HTR-8/SVneo (cell line): Measurements from ENCODE around the gene ORAI2.

Source experiments
- DNase-seq: peaks from one replicate; pipeline ENCODE4 v3.0.0; 2011; ENCODE audit warnings: low spot score, mixed read lengths; ENCODE audit not compliant: insufficient read length
- FAIRE-seq: peaks from 2 replicates; lab custom pipeline; 2011; peaks lifted over from hg19 to GRCh38; lab: Jason Lieb, UNC

The ORAI2 gene

GRCh38 chr7:102413091-102413490, 20.3 kb upstream of the ORAI2 start:
- FAIRE-seq (no peak), DNase-seq (no peak)

GRCh38 chr7:102413611-102414010, 19.8 kb upstream of the ORAI2 start:
- FAIRE-seq (no peak), DNase-seq (no peak)

- FAIRE-seq (no peak), DNase-seq (no peak)
Observed at GRCh38 chr7:102415685-102416225, 17.6 kb upstream of the ORAI2 start.

GRCh38 chr7:102416406-102416805, 17.0 kb upstream of the ORAI2 start:
- FAIRE-seq (no peak), DNase-seq (no peak)

DNA sequence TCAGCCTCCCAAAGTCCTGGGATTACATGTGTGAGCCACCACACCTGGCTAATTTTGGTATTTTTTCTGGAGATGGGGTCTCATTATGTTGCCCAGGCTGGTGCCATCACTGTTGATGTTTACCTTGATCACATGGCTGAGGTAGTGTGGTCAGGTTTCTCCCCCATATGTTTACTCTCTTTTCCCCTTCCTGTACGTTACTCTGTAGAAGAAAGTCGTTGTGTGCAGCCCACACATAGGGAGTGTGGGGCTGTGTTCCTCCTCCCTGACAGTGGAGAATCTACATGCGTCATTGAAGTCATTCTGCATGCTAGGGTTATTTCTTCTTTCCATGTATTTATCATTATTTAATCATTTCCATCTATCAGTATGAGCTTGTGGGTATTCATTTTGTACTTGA, 16.3 kb upstream of the ORAI2 start:
- FAIRE-seq (no peak), DNase-seq (no peak)

GRCh38 chr7:102418592-102418991, 14.8 kb upstream of the ORAI2 start:
- no peak for DNase-seq
- FAIRE-seq: no peak

GRCh38 chr7:102421706-102422240, 11.6 kb upstream of the ORAI2 start:
- FAIRE-seq: no peak
- no peak for DNase-seq

GRCh38 chr7:102424129-102424551, 9.2 kb upstream of the ORAI2 start:
- FAIRE-seq (no peak), DNase-seq (no peak)

- FAIRE-seq: no peak
- no peak for DNase-seq
Observed at GRCh38 chr7:102424787-102425218, 8.6 kb upstream of the ORAI2 start.

DNA sequence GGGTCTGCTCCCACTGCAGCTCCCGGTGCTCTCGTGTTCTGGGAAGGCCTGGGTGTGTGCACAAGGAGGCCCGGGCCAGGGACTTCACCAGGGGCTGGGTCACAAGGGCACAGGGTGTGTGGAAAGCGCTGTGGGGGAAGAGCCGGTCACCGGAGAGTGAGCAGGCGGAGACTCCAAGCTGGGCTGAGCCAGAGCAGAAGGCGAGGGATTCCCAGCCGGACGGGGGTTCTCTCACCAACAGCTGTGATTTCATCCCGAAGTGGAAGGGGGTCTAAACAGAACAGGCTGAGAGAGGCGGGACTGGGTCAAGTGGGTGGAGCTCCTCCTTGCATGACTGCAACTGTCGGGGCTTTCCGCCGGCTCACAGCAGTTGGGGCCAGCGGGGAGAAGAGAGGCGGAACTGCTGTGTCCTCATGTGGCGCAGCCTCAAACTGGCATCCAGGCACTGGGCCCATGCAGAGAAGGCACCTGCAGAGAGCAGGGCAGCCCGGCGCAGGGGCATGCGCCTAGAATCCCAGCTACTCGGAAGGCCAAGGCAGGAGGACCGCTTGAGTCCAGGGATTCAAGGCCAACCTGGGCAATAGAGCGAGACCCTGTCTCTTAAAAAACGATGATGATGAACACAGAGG, 7.6 kb upstream of the ORAI2 start:
- no peak for FAIRE-seq

DNA sequence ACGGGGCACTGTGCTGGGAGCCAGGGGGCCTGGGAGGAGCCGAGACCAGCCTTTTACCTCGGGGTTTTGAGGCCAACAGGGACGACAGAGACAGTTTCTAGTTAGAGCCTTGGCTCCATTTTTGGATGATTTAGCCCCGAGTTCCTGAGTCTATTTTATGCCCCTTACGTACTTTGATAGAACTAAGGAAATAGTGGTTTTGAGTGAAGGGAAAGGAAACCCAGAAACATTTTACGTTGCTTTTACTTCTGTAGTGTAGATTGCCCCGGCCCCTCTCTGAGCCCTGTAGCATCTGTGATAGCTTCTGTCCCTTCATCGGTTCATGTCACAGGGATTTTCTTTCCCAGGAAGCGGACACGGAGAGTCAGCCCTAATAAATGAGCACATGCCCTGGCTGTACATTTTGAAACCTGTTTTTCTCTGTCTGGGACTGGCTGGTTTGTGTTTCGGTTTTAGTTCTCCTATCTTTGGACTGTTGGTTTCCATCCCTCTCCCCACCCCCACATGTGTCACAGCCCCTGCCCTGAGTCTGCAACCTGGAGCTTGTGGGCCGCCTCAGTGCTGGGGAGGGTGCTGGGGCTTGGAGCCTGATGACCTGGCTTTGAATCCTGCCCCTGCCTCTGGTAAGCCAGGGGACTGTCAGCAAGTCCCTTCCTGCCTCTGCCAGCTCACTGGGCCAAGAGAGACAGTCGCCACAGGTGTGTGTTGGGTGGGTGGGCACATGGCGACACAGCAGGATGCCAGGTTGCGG, 6.9 kb upstream of the ORAI2 start:
- DNase-seq (no peak), FAIRE-seq (no peak)

More for the DNA sequence above, 7.6 kb upstream of the ORAI2 start:
- no peak for DNase-seq

GRCh38 chr7:102427019-102427405, 6.4 kb upstream of the ORAI2 start:
- FAIRE-seq (no peak), DNase-seq (no peak)

DNA sequence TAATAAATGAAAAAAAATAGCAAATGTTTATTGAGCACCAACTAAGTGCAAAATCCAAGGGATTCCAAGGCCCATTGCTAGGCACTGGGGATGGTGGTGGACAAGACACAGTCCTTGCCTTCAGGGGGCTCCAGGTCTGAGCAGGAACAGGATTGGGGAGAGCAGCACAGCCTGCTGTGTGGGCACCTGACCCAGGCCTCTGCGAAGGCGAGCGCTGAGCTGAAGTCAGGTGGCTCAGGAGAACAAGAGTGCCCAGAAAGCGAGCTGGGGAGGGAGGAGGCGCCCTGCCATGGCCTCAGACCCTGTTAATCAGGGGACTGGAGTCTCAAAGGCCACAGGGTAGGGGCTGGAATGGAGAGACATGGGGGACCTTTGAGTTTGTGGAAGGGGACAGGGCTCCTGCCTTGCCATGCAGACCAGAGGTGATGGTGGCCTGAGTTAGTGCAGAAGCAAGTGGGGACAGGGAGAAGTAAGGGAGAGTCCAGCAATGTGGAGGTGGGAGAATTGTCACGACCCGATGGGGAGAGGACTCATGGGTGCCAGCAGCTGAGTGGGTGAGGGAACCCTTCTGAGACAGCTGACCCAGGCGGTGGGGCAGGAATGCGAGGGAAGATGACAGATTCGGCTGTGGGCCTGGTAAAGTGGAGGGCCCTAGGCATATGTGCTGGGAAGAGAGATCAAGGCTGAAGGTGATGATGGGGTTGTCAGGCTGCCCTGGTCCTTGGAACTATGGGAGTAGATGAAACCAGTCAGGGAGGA, 4.1 kb upstream of the ORAI2 start:
- DNase-seq: no peak

GRCh38 chr7:102431617-102432298, 1.6 kb upstream of the ORAI2 start:
- FAIRE-seq: no peak
- no peak for DNase-seq

More for the DNA sequence above, 4.1 kb upstream of the ORAI2 start:
- FAIRE-seq: no peak

DNA sequence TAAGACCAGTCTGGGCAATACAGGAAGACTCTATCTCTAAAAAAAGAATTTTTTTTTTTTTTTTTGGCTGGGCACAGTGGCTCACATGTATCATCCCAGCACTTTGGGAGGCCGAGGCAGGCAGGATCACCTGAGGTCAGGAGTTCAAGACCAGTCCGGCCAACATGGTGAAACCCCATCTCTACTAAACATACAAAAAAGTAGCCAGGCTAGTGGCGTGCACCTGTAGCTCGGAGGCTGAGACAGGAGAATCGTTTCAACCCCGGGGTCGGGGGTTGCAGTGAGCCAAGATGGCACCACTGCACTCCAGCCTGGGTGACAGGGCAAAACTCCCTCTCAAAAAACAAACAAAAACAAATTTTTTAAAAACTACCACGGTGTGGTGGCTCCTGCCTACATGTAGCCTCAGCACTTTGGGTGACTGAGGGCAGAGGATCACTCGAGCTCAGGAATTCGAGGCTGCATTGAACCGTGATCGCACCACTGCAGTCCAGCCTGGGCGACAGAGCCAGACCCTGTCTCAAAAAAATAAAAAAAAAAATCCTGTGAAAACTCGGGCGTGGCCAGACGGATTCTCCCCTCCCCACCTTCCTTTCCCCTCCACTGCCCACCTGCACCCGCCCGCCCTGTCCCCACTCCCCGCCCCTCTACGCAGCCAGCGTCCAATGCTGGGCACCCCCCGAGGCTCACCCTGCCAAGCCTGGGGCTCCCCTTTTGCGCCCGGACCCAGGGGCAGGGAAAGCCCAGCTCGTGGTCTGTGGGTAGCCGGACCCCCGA, 745 bp upstream of the ORAI2 start:
- FAIRE-seq: no peak

GRCh38 chr7:102434039-102434486, 688 bp downstream of the ORAI2 start:
- DNase-seq: no peak
- FAIRE-seq: no peak

More for the DNA sequence above, 745 bp upstream of the ORAI2 start:
- DNase-seq: no peak

GRCh38 chr7:102436118-102436517, 2.7 kb downstream of the ORAI2 start:
- FAIRE-seq: no peak
- no peak for DNase-seq

GRCh38 chr7:102439963-102440795, 6.8 kb downstream of the ORAI2 start:
- no peak for FAIRE-seq
- peak; percentile 80 for DNase-seq
